COLO668 (cell line): ENCODE results near the gene ITPR2.

Experiments
- DNase-seq: peaks from one replicate; lab custom pipeline; 2025; ENCODE audit not compliant: unreplicated experiment; lab: John Stamatoyannopoulos, UW

ITPR2 gene

DNA sequence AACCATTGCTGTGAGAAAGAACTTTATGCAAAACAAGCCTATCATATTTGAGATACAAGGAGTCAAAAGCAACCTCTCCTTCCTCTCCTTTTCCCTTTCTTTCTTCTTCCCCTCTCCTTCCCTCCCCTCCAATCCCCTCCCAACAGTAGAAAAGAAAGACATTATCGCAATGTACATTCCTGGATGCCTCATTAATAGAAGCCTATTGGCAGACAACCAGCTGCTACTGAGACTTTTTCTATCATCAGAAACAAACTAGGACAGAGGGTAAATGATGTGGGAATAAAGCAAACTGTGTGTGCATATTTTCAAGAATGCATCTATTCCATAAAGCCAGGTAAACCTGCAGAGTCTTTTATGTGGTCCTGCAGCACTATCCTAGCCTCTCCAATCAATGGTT lies 237.2 kb downstream of the ITPR2 start:
- no peak for DNase-seq

DNA sequence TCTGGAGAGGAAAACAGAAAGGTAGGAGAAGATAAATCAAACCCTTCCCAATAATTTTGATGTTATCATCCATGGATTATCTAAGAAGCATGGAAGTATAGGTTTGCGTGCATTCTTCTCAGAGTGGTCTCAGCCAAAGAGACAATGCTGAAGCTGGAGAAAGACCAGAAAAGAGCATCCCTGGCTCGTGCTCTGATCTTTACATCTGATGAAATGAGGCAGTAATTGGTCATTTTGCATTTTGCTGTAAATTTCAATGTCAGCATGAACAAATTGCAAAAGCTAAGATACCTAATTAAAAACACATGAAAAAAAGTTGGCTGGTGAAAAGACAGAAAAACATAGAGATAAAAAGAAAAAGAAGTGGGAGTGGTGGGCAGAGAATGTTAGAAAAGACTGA lies 252.4 kb downstream of the ITPR2 start:
- DNase-seq: no peak

DNA sequence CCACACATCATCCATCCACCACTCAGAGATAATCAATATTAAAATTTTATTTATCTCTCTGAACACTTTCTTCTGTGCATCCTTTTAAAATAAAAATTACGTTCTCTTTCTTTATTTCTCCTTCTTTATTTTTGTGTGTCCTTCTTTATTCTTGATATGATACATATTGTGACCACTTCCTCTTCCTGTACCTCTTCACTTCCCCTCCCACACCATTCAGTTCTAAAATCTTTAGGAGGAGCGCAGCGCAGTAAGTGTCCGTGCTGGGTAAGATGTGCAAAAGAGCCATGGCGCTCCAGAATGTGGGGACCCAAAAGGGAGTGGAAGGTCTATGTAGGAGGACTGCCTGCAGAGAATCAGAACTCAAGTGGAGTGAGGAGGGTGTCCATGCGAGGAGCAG lies 256.7 kb downstream of the ITPR2 start:
- no peak for DNase-seq

DNA sequence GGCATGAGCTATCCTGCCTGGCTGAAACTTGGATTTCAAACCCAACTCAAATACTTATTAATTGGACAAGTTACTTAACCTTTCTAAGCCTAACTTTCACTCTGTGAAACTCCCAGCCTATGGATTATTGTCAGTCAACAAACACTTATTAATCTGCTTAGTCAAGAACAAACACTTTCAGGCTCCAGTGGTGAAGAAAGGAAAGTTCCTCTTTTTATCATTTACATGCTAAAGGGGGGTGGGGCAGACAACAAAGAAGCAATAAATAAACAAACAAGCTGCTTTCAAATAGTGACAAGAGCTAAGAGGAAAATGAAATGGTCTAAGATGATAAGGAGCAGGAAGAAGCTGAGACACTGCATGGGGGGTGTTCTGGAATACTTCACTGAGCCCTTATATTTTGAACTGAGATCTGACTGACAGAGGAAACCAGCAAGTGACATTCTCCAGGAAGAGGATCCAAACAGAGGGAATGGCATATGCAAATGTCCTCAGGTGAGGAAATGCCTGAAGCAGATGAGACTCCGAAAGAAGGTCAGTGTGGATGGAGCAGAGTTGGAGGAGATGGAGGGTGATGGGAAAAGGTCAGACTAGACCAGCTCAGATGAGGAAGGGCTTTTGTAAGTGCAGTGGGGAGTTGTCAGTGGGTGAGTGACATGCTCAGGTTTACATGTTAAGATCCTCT lies 259.6 kb downstream of the ITPR2 start:
- no peak for DNase-seq

DNA sequence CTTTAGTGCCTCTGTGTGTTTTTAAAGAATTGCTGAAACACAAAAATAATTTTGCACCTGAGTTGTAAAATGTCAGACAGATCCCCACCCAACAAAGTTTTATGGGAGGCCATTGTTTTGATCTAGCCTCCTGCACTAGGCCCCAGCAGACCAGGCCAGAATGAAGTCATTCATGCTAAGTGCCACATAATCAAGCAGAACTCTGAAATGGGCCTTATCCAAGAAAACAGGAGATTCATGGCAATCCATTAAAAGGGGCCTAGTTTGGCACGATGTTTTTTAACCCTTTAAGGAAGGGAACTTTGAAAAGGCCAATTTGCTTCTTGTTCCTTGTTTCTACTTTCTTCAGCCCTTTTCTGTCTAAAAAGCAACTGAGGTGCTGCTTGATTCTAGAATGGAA lies 260.9 kb downstream of the ITPR2 start:
- no peak for DNase-seq

DNA sequence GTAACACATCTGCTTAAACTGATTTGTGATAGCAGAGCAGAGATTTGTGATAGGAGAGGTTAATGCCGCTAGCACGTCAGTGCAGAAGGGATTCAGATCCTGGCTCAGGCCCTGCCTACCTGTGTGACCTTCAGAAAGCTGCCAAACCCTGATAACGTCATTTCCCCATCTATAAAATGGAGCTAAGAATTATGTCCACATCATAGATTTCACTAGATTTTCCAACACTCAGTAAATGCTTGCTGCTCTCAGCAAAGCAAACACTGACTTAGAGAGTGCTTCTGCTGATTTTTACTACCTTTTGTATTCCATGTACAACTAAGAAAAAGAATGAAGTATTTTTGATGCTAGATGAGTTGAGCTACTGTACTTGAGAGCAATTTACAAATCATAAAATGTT lies 261.4 kb downstream of the ITPR2 start:
- no peak for DNase-seq

DNA sequence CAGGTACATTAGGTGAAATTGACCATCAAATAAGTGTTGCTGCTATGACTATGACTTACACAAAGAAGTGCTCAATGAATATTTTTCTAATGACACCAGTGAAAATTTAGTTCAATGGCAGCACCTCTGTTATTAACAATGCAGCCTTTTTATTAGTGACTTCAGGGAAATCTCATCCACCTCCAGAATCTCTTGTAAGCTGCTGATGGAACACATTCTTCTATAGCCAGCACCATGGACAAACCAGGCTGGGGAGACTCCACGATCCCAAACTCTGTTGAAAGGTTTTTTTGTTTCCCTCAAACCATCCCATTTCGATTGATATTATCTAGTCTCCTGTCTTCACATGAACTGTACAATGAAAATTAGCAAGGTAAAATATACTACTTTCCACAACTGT lies 265.9 kb downstream of the ITPR2 start:
- DNase-seq: no peak

DNA sequence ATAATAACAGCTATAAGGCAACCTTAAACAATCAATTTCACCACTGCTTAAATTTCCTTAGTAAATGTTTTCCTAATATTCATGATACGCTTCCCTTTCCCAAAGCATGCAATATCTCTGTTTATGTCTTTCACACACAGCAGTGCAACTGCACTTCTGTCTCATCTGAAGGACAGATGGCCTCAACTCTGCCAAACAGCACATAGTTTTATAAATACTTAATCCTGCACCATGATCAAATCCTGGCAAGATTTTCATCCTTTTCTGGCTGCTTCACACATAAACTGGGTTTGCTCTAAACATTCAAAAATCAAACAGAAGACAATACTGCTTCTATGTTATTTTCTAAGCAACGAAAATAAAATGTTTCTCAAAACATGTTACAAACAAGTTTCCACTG lies 266.3 kb downstream of the ITPR2 start:
- DNase-seq: no peak

DNA sequence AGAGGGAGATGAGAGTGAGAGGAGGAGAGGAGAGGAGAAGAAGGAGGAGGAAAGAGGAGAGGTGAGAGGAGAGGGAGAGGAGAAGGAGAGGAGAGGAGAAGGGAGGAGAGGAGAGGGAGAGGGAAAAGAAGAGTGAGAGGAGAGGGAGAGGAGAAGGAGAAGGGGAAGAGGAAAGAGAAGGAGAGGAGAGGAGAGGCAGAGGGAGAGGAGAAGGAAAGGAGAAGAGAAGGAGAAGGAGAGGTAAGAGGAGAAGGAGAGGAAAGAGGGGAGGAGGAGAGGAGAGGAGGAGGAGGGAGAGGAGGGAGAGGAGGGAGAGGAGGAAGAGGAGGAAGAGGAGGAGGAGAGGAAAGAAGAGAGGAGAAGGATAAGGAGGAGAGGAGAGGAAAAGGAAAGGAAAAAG lies 266.8 kb downstream of the ITPR2 start:
- DNase-seq: no peak

DNA sequence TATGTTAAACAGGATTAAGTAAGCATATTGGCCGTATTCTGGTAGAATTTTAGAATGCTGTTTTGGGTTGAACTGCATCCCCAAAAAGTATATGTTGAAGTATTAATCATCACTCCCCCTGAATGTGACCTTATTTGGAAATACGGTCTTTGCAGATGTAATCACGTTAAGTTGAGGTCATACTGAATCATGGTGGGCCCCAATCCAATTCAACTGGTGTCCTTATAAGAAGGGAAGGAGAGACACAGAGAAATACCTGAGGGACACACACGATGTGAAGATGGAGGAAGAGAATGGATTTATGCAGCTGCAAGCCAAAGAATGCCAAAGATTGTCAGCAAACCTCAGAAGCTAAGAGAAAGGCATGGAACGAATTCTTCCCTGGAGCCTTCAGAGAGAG lies 268.6 kb downstream of the ITPR2 start:
- no peak for DNase-seq

DNA sequence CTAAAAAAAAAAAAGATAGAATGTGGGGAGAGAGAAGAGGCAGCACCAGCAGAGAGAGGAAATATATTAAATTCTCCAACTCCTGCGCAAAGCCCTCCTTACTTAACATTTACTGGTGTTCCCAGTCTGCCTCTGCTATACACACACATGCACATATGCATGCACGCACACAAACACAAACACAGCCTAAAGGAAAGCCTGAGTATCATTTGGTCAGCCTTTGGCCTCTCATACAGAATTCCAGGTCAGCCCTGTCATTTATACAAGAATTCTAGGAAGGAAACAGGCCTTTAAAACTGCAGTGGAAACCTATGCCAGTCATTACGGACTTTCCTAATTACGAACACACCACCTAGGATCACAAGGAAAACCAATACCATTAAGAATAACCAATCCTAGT lies 269.4 kb downstream of the ITPR2 start:
- no peak for DNase-seq

DNA sequence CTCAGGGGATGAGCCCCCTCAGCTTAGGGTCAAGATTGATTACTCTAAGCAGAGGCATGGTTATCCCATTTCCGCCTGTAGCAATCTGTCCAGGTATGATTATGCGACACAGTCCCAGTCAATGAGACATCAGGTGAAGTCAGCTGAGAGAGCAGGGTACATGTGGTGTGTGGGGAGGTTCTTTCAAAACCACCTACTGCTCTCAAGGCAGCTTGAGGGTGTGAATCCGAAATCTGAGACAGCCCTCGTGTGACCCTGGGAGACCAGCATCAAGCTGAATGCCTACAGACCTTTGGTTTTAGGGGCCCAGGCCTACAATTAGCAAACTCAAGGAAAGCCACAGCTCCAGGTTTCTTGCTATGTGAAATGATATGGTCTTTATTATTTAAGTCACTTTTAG lies 275.7 kb downstream of the ITPR2 start:
- no peak for DNase-seq

DNA sequence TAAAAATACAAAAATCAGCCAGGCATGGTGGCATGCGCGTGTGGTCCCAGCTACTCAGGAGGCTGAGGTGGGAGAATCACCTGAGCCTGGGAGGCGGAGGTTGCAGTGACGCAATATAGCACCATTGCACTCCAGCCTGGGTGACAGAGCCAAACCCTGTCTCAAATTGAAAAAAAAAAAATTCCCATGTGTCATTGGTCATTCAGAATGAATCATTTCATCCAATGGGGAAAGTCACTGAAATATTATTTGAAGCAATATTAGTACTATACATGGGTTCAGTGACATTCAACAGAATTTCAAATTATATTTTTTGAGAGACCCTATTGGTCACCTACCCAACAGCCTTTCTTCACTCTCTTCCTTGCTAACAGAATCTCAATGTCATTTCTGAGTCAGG lies 276.1 kb downstream of the ITPR2 start:
- no peak for DNase-seq

DNA sequence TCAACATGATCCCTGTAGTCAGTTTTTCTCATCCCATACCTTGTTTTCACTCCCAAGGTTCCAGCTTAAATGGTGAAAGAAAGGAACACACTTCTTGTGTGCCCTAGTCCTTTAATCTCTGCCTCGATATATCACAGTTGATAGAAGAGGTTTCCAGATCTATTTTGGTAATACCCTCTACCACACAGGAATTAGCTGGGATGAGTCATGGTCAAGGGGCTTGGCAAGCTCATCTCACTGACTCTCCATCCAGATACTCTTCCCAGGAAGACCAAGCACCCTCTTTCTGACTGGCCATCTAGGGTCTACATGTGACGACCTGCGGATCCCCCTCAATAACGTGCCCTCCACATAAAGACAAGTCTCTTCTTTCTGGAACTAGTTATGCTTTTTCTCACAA lies 277.9 kb downstream of the ITPR2 start:
- no peak for DNase-seq

DNA sequence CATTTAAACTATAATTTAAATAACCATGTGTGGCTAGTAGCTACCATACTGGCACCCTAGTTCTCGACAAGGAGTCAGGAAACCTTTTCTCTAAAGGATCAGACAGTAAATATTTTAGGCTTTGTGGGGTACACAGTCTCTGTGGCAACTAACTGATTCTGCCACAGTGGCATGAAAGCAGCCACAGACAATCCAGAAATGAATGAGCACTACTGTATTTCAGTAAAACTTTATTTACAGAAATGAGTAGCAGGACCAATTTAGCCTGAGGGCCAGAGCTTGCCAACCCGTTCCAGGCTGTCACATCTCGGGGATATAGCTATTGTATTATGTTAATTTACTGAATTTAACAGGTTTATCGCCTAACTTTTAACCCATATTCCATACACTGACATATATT lies 278.7 kb downstream of the ITPR2 start:
- no peak for DNase-seq

DNA sequence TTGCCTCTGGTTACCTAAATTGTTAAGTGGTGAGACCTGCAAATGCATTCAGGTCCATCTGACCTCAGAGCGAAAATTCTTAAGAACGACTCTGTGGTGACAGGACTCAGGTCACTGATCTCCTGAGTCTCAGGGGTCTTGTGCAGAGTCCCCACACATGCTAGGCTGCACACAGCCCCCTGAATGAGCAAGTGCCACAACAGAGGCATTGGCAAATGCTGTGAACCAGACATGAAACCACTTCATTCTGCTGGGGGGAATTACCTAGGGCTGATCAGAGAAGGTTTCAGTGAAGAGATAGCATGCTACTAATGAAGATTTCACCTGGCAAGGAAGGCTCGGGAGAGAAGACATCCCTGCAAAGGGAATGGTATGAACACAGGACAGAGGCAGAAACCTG lies 281.6 kb downstream of the ITPR2 start:
- no peak for DNase-seq

DNA sequence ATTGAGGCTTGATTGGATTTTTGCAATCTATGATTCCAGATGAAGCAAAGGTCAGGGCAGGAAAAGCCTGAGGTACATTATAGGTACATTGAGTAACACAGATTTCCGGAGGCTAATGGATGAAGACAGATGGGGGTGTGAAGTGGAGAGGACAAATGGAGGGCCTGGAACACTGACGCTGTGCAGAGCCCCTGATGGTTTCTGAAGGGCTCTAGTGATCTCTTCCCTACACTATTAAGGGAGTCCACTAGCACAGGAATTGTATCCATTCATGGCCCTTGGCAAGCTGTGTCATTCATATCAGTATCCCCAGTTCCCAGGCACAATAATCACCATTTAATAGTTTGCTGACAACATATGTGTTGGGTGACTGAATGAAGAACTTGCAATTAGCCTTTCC lies 284.8 kb downstream of the ITPR2 start:
- no peak for DNase-seq

DNA sequence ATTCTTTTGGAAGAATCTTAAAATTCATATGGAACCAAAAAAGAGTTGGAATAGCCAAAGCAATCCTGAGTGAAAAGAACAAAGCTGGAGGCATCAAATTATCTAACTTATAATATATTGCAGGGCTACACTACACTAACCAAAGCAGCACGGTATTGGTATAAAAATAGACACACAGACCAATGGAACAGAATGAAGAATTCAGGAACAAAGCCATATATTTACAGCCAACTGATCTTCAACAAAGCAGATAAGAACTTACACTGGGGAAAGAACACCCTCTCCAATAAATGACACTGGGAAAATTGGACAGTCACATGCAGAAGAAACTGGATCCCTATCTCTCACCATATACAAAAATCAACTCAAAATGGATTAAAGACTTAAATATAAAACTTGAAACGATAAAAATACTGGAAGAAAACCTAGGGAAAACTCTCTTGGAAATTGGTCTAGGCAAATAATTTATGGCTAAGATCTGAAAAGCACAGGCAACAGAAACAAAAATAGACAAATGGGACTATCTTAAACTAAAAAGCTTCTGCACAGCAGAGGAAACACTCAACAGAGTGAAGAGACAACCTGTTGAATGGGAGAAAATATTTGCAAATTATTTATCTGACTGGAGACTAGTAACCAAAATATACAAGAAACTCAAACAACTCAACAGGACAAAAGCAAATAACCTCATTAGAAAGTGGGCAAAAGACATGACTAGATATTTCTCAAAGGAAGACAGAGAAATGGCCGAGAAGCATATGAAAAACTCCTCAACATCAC lies 286.3 kb downstream of the ITPR2 start:
- no peak for DNase-seq

DNA sequence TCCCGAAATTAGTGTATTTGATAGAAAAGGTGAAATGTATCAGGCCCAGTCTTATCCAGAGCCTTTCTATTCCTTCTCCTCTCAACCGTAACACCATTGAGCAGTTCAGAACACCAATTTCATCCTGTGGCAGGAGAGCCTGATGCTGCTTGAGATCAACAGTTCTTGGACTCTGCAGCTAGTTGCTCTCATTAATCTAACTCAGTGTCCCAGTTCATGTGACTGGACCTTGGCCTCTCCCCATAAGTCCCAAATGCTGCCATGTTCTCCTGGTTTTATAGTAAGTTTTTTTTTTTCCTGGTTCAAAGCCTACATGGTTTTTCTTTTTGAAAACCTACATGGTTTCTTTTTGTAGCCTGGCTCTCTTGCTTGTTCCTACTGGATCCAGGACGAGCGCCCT lies 293.9 kb downstream of the ITPR2 start:
- no peak for DNase-seq

DNA sequence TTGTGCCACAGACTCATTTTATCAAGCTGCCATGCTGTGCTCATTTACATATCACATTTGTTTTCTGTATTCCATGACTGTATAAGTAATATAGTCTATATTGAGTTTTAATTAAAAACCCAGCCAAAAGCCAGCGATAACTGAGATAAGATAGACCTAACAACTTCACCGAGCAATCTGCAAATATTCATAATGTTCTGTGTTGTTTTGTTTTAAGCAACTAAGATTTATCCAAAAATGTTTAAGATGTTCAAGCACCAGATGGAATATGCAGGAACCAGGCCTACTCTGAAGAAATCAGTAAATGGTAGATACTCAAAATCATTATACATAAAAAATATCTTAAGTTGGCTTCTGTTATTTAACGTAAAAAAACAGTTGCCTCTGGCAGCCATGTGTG lies 295.3 kb downstream of the ITPR2 start:
- no peak for DNase-seq

DNA sequence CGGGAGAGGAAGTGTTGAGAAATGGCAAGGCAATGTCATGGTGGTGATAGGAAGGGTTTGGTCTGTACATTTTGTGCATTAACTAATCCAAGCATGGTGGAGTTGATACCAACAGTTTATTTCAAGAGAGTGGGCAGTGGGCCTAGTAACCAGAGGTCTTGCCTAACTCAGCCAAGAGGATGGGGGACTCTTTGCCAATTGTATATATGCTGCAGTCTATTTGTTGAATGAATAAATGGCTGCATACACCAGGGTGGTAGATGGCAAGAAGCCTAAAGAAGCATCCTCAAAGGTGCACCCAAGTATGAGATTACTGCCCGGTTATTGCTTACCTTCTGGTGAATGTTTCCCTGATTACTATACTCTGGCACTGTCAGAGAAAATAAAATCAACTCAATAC lies 295.9 kb downstream of the ITPR2 start:
- no peak for DNase-seq

DNA sequence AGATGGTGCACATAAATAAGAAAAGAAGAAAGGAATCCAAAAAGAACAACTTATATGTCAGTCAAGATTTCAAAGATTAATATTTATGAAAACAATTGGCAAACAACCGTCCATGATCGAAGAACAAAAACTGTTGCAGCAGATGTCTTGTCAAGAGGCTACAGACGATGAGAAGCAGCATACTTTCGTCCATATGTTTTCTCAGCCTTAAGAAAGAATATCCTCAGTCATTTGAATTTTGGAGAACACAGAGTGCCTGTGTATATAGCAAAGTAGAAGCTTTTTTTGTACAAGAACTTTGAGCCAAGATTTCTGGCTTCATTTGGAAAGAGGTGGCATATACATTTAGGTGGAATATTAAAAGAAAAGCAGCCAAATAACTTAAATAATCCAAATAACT lies 297.2 kb downstream of the ITPR2 start:
- DNase-seq: no peak

DNA sequence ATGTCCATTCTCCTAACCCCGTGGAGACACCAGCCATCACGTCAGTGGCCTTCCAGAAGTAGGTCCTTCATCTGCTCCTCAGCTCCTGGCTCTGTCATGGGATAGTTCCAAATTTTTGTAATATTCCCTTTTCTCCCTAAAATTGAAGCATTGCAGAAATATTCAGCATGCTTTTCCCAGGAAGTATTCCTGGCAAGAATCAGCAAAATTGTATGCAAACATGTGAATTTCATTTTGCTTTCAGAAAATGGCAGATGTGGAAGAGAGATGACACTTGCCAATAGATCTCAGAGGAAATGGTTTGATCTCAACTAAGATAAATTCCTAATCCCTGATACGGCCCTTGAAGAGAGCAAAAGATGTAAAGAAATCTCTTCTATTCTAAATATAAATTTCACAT lies 298.9 kb downstream of the ITPR2 start:
- DNase-seq: no peak
